Trophoblast cell (in vitro differentiated cells and primary cell): ENCODE data around the gene PDHA2. TPM values are rescaled to one million over a fixed set of nuclear protein-coding genes. Genes with fewer than 3 reads are reported as not detected.

Experiments
- DNase-seq, 2 donors: peaks; one replicate each; pipeline ENCODE4 v3.0.0-alpha.2; 2016
- H2AFZ ChIP-seq: 2 replicates; pipeline ENCODE4 v1.6.1; 2013; ENCODE audit warnings: low read length, moderate library complexity, mild to moderate bottlenecking; ENCODE audit not compliant: insufficient read depth, poor library complexity
- H2AK5ac ChIP-seq: 2 replicates; pipeline ENCODE4 v1.6.1; 2013; ENCODE audit warnings: mild to moderate bottlenecking, low read length
- H2BK120ac ChIP-seq: 2 replicates; pipeline ENCODE4 v1.6.1; 2013; ENCODE audit warnings: low read length, mild to moderate bottlenecking, moderate library complexity; ENCODE audit not compliant: insufficient read depth, poor library complexity
- H2BK12ac ChIP-seq: 2 replicates; pipeline ENCODE4 v1.6.1; 2013; ENCODE audit warnings: mild to moderate bottlenecking, low read length, moderate library complexity
- H2BK5ac ChIP-seq: 2 replicates; pipeline ENCODE4 v1.6.1; 2013; ENCODE audit warnings: low read length, low read depth, moderate library complexity, mild to moderate bottlenecking; ENCODE audit not compliant: poor library complexity
- H3K14ac ChIP-seq: 2 replicates; pipeline ENCODE4 v1.6.1; 2013; ENCODE audit warnings: mild to moderate bottlenecking, low read length
- H3K18ac ChIP-seq: 2 replicates; pipeline ENCODE4 v1.6.1; 2013; ENCODE audit warnings: mild to moderate bottlenecking, low read length
- H3K23ac ChIP-seq: 2 replicates; pipeline ENCODE4 v1.6.1; 2013; ENCODE audit warnings: low read length
- H3K27ac ChIP-seq: 2 replicates; pipeline ENCODE4 v1.5.1; 2013; ENCODE audit warnings: low read depth, mild to moderate bottlenecking, inconsistent platforms, low read length, moderate library complexity
- H3K27me3 ChIP-seq: 2 replicates; pipeline ENCODE4 v1.6.1; 2013; ENCODE audit warnings: inconsistent platforms, mild to moderate bottlenecking, low read length, moderate library complexity; ENCODE audit not compliant: insufficient read depth
- H3K36me3 ChIP-seq, 2 experiments: 1 replicate in 1 of 2; 2 replicates in 1 of 2; pipeline ENCODE4 v1.6.1; 2013; ENCODE audit warnings: low read length in 2 of 2, mild to moderate bottlenecking in 2 of 2, moderate library complexity in 1 of 2; ENCODE audit not compliant: insufficient read depth in 2 of 2, control insufficient read depth in 1 of 2
- H3K4ac ChIP-seq: 2 replicates; pipeline ENCODE4 v1.6.1; 2013; ENCODE audit warnings: low read depth, mild to moderate bottlenecking, low read length, moderate library complexity
- H3K4me1 ChIP-seq, 2 experiments: 1 replicate in 1 of 2; 2 replicates in 1 of 2; pipeline ENCODE4 v1.6.1; 2013; ENCODE audit warnings: low read length in 2 of 2, mild to moderate bottlenecking in 2 of 2, moderate library complexity in 1 of 2; ENCODE audit not compliant: insufficient read depth in 2 of 2, control insufficient read depth in 1 of 2
- H3K4me2 ChIP-seq: 2 replicates; pipeline ENCODE4 v1.6.1; 2013; ENCODE audit warnings: inconsistent platforms, mild to moderate bottlenecking, low read length, moderate library complexity
- H3K4me3 ChIP-seq: 2 replicates; pipeline ENCODE4 v1.5.1; 2013; ENCODE audit warnings: mild to moderate bottlenecking, low read depth, low read length, inconsistent platforms
- H3K79me1 ChIP-seq: one replicate; pipeline ENCODE4 v1.6.1; 2013; ENCODE audit warnings: low read length
- H3K79me2 ChIP-seq: 2 replicates; pipeline ENCODE4 v1.6.1; 2013; ENCODE audit warnings: low read length, mild to moderate bottlenecking; ENCODE audit not compliant: control insufficient read depth, insufficient read depth, poor library complexity
- H3K9ac ChIP-seq: 2 replicates; pipeline ENCODE4 v1.6.1; 2013; ENCODE audit warnings: mild to moderate bottlenecking, low read length
- H3K9me3 ChIP-seq: 2 replicates; pipeline ENCODE4 v1.6.1; 2013; ENCODE audit warnings: low read depth, mild to moderate bottlenecking, control low read depth, inconsistent platforms, low read length; ENCODE audit not compliant: insufficient read depth
- H4K12ac ChIP-seq: 2 replicates; pipeline ENCODE4 v1.6.1; 2013; ENCODE audit warnings: low read depth, mild to moderate bottlenecking, low read length, moderate library complexity
- H4K8ac ChIP-seq: 2 replicates; pipeline ENCODE4 v1.6.1; 2013; ENCODE audit warnings: low read depth, mild to moderate bottlenecking, low read length, moderate library complexity
- H4K91ac ChIP-seq: one replicate; pipeline ENCODE4 v1.6.1; 2013; ENCODE audit warnings: low read depth, mild to moderate bottlenecking, low read length, moderate library complexity
- WGBS: extraction: QIAGEN DNeasy Blood & Tissue Kit; methylation state at CpG from one replicate; pipeline ENCODE4 v1.1.7; 2013; ENCODE audit warnings: missing lambda C conversion rate; ENCODE audit not compliant: insufficient read length, insufficient coverage; ENCODE audit errors: extremely low coverage; 5-methylcytosine and 5-hydroxymethylcytosine counted together
- polyA plus RNA-seq: library from polyadenylated mRNA; stranded (reverse); fragments of 200-250 nt; gene quantifications from 2 replicates; pipeline ENCODE4 v1.2.3, GENCODE V29; 2013

Gene PDHA2
- polyA plus RNA-seq: not detected in 2 replicates

- Histone ChIP-seq H3K79me2 (no peaks in the 10 kb centered on the region), H3K18ac (no peak within 1 kb of the TSS)
These were observed at the start of gene PDHA2 for GRCh38 chr4:95839891-95840290. Gene PDHA2, plus strand, starts transcription at chr4:95840093. Its CDS starts 58 bp downstream, at chr4:95840151.

GRCh38 chr4:95798003-95798402, 41.9 kb upstream of the PDHA2 start:
- no peak overlapping the region for H4K91ac ChIP-seq
- no peak overlapping the region for H2BK5ac ChIP-seq
- H2BK120ac ChIP-seq: no peak overlapping the region
- no peak overlapping the region for H4K8ac ChIP-seq
- no peak overlapping the region for H3K14ac ChIP-seq
- no peak overlapping the region for H3K4ac ChIP-seq
- no peak overlapping the region for H3K27ac ChIP-seq
- no peak overlapping the region for H2AK5ac ChIP-seq
- no peaks in the 10 kb centered on the region for H3K9me3 ChIP-seq
- DNase-seq: no peak
- no peak overlapping the region for H3K9ac ChIP-seq
- no peak overlapping the region for H3K4me3 ChIP-seq
- H3K4me2 ChIP-seq: no peak overlapping the region
- H3K4me1 ChIP-seq: no peaks in the 10 kb centered on the region
- WGBS: no CpG with 5 or more reads among the region's 2 CpGs
- no peak overlapping the region for H2AFZ ChIP-seq
- no peak overlapping the region for H2BK12ac ChIP-seq
- H3K27me3 ChIP-seq: no peaks in the 10 kb centered on the region
- H3K79me1 ChIP-seq: no peaks in the 10 kb centered on the region
- H4K12ac ChIP-seq: no peak overlapping the region
- no peak overlapping the region for H3K18ac ChIP-seq
- no peak overlapping the region for H3K23ac ChIP-seq
- no peaks in the 10 kb centered on the region for H3K79me2 ChIP-seq
- no peaks in the 10 kb centered on the region for H3K36me3 ChIP-seq

More at GRCh38 chr4:95839891-95840290, at the start of gene PDHA2:
- H4K91ac ChIP-seq: no peak within 1 kb of the TSS
- H3K27ac ChIP-seq: no peak within 1 kb of the TSS
- H2BK12ac ChIP-seq: no peak within 1 kb of the TSS
- no CpG with 5 or more reads among the region's 22 CpGs for WGBS
- H3K9ac ChIP-seq: no peak within 1 kb of the TSS
- no peak within 1 kb of the TSS for H2AFZ ChIP-seq
- no peak for DNase-seq
- H3K4me1 ChIP-seq: no peaks in the 10 kb centered on the region
- no peak within 1 kb of the TSS for H4K12ac ChIP-seq
- peak within 1 kb of the TSS; percentile 37 for H3K4me3 ChIP-seq
- H2BK5ac ChIP-seq: no peak within 1 kb of the TSS
- no peak within 1 kb of the TSS for H2BK120ac ChIP-seq
- H3K4me2 ChIP-seq: no peak within 1 kb of the TSS
- H3K4ac ChIP-seq: no peak within 1 kb of the TSS
- no peak within 1 kb of the TSS for H4K8ac ChIP-seq
- no peaks in the 10 kb centered on the region for H3K79me1 ChIP-seq
- H3K27me3 ChIP-seq: no peaks in the 10 kb centered on the region
- H2AK5ac ChIP-seq: no peak within 1 kb of the TSS
- H3K23ac ChIP-seq: no peak within 1 kb of the TSS
- H3K9me3 ChIP-seq: no peaks in the 10 kb centered on the region
- no peak within 1 kb of the TSS for H3K14ac ChIP-seq
- H3K36me3 ChIP-seq: no peaks in the 10 kb centered on the region

DNA sequence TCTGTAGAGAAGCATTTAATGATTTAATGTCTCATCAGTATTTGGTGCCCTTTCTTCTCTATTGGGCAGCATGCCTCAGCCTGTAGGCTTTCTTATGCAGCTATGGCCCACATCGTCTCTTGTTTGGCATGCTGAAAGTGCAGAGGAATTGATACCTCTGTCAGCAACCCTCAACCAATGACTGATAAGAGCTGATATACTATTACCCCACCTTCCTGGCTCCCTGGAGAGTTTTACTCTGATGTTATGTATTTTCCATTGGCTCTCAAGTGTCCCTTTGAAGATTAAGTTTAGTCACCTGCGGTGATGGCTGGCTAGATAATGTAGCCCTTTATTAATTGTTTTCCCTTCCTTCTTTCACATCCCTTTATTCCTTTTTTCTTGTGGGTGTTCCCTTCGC, 41.2 kb upstream of the PDHA2 start:
- H3K9me3 ChIP-seq: no peaks in the 10 kb centered on the region
- H3K9ac ChIP-seq: no peak overlapping the region
- no peak for DNase-seq
- H3K4me3 ChIP-seq: no peak overlapping the region
- H4K12ac ChIP-seq: no peak overlapping the region
- H3K79me2 ChIP-seq: no peaks in the 10 kb centered on the region
- no peak overlapping the region for H3K18ac ChIP-seq
- H3K4me1 ChIP-seq: no peaks in the 10 kb centered on the region
- no peak overlapping the region for H2BK120ac ChIP-seq
- H2BK5ac ChIP-seq: no peak overlapping the region
- H2AK5ac ChIP-seq: no peak overlapping the region
- no peak overlapping the region for H2AFZ ChIP-seq
- H3K27ac ChIP-seq: no peak overlapping the region
- H3K23ac ChIP-seq: no peak overlapping the region
- H3K79me1 ChIP-seq: no peaks in the 10 kb centered on the region
- H4K91ac ChIP-seq: no peak overlapping the region
- H3K27me3 ChIP-seq: no peaks in the 10 kb centered on the region
- no peak overlapping the region for H2BK12ac ChIP-seq
- H3K4ac ChIP-seq: no peak overlapping the region
- WGBS: no CpG with 5 or more reads among the region's 3 CpGs
- no peak overlapping the region for H3K14ac ChIP-seq
- no peaks in the 10 kb centered on the region for H3K36me3 ChIP-seq
- H3K4me2 ChIP-seq: no peak overlapping the region
- H4K8ac ChIP-seq: no peak overlapping the region

GRCh38 chr4:95821867-95822266, 18.0 kb upstream of the PDHA2 start:
- Histone ChIP-seq H3K4me3 (no peak overlapping the region), H3K14ac (no peak overlapping the region), H2AK5ac (no peak overlapping the region), H2BK5ac (no peak overlapping the region), H3K9ac (no peak overlapping the region), H4K8ac (no peak overlapping the region), H2AFZ (no peak overlapping the region), H3K18ac (no peak overlapping the region), H3K4me1 (no peaks in the 10 kb centered on the region), H3K9me3 (no peaks in the 10 kb centered on the region), H3K27me3 (no peaks in the 10 kb centered on the region), H3K4ac (no peak overlapping the region), H4K12ac (no peak overlapping the region), H3K79me2 (no peaks in the 10 kb centered on the region), H2BK12ac (no peak overlapping the region), H3K36me3 (no peaks in the 10 kb centered on the region), H3K4me2 (no peak overlapping the region), H3K23ac (no peak overlapping the region), H4K91ac (no peak overlapping the region), H3K27ac (no peak overlapping the region), H2BK120ac (no peak overlapping the region), H3K79me1 (no peaks in the 10 kb centered on the region)
- DNase-seq: no peak
- WGBS: no CpG with 5 or more reads among the region's 3 CpGs
